Measurements from ENCODE around the gene MFAP5.
"Not testable (repeated sequence)": the region's sequence is repeated elsewhere in the genome, so short reads cannot be mapped to it uniquely, and the experiment has no call there.

Gene MFAP5

DNA sequence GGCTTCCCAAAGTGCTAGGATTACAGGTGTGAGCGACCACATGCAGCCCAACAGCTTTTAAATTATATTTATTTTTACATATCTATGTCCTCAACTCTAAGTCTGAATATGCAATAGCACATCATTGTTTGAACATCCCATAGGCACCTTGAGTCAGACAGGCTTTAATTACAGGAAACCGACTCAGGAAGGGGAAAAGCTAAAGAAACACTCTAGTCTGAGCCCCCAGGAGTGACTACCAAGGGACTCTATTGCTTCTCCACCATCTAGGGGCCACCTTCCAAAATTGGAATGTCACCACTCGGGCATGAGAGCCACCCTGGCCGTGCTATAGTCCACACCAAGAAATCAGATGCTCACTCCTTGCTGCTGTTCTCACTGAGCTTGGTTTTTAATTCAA lies 14.0 kb upstream of the MFAP5 start:
- FAIRE-seq, result no peak
- no peak for DNase-seq (ENCODE audit: insufficient read length, low spot score)

DNA sequence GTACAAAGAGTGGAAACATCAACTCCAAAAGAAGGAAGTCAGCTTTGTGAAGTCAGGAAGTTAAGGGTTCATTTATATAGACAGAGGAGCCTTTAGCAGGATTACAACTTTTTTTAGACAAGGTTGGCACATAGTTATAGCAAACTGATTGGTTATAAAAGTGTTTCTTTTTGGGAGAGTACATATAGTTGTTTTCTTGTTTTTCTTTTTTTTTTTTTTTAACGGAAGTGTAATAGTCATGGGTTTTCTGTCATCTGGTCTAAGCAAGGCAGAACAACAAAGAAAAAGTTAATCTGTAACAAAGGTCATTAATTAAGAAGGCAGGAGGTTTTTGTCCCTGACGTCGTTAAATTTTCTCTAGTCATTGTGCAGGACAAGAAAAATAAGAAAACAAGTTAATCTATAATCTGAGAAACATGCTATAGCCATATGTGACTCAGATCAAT lies 13.0 kb upstream of the MFAP5 start:
- FAIRE-seq (no peak), DNase-seq (ENCODE audit: insufficient read length, low spot score) (no peak)

DNA sequence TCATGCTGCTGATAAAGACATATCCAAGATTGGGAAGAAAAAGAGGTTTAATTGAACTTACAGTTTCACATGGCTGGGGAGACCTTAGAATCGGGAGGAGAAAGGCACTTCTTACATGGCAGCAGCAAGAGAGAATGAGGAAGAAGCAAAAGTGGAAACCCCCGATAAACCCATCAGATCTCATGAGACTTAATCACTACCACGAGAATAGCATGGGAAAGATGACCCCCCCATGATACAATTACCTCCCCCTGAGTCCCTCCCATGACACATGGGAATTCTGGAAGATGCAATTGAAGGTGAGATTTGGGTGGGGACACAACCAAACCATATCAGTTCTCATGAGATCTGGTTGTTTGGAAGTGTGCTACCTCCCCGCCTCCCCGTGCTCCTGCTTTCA lies 9.8 kb upstream of the MFAP5 start:
- no peak for FAIRE-seq

DNA sequence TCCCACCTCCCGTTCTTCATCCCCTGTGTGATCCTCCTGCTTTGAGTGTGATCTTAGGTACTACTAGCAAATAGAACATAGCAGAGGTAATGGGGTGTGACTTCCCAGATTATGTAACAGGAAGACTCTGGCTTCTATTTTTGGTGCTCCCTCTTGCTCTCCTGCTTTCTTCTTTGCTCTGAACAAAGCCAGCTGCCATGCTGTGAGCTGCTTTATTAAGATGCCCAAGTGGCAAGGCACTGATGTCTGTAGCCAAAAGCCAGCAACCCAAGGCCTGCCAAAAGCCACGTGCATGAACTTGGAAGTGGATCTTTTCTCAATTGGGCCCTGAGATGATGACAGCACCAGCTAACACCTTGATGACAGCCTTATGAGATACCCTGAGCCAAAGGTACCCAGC lies 5.8 kb upstream of the MFAP5 start:
- FAIRE-seq (no peak), DNase-seq (ENCODE audit: insufficient read length, low spot score) (no peak)

More for the DNA sequence above, 9.8 kb upstream of the MFAP5 start:
- no peak for DNase-seq (ENCODE audit: insufficient read length, low spot score)

DNA sequence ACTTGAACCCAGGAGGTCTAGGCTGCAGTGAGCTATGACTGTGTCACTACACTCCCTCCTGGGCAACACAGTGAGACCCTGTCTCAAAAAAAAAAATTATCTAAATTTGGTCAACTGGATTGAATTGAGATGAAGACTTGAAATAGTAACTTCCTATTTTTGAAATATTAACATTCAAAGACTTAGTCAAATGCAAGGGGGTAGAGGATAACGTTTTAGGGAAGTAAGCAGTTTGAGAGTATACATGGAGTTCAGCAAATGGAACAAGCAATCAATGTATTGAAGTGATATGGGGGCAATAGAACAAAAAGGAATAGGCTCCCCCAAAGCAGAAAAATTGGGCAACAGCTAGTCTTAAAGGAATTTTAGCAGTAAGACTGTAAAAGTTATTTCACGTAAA lies 4.6 kb upstream of the MFAP5 start:
- FAIRE-seq (no peak), DNase-seq (ENCODE audit: insufficient read length, low spot score) (no peak)

DNA sequence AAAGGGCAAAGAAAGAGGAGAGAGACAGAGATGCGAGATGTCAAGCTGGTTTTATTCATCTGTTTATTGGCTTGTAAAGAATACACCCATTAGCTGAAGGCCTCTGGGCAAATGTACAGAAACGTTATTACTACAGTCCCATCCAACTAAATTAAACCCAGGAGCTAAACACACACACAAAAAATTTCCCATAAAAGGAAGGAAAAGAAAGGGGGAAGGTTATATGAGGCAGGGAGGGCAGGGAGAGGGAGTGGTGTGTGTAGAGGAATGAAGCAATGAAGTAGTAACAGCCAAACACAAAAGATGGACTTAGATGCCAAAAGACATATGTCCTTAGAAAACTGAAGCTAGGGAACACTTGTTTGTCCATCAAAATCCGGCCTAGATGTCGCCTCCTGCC lies 3.1 kb upstream of the MFAP5 start:
- FAIRE-seq, result no peak

DNA sequence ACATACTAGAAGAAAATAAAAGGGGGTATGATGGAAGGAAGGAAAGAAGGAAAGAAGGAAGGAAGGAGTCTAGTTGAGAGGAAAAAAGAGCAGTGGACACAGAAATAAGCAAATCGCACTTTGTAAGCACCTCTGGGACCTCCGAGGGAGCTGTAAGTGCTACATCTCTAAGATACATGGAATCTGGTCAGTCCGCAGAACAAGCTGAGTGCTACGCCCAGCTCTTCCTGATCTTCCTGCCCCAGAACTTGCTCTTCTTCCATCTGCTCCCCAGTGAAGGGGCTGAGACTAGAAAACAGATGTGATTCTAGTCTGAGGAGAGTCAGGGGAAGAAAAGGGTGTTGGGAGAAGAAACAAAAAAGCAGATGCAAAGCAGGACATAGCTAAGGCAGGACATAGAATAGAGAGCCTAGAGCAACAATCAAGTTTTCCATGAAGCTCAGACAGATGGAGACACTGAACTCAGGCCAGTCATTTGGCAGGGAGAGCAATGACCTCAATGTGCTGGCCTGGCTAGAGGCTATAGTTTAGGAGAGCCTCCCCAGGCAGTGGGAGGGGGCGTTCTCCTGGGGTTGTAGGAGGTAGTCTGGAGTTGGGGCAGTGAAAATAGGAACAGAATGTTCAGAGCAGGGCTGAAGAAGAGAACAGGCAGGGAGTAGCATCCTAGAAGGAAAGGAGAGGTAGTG lies 1.7 kb upstream of the MFAP5 start:
- no peak for FAIRE-seq

More for the DNA sequence above, 3.1 kb upstream of the MFAP5 start:
- no peak for DNase-seq (ENCODE audit: insufficient read length, low spot score)

DNA sequence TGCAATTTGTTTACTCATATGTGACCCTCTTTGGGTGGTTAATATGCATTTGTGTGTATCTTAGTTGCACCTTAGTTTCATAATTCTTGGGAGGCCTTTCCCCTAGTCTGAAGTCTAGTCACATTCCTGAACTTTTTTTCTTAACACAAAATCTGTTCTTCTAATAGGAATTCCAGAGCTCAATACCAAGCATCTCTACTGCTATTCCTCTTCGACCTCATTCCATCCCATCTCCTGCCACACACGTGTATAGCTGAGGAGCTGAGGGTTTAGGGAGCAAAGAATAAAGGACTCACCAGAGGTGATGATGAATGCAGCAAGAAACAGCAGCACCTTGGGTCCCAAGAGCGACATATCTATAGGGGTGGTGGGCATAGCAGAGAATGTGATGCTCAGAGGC lies 875 bp downstream of the MFAP5 start:
- no peak for FAIRE-seq
- no peak for DNase-seq (ENCODE audit: insufficient read length, low spot score)

More for the DNA sequence above, 1.7 kb upstream of the MFAP5 start:
- DNase-seq (ENCODE audit: insufficient read length, low spot score), result no peak

DNA sequence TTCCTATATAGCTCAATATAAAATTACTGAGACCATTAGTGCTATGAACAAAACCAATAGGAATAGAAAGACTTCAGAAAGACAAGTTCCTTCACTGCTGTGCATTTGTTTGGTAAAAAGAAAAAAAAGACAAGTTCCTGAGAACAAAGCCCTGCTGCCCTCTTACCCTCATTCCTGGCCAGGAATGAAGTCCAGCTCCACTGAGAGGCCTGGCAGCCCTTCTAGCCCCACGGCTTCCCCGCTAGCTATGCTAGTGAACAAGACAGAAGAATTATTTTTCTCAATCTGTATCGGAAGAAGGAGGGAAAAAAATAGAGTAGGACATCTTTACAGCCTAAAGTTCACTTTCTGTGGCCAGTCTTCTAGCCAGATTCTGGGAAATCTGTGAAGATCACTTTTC lies 1.6 kb downstream of the MFAP5 start:
- DNase-seq (ENCODE audit: insufficient read length, low spot score), result no peak

DNA sequence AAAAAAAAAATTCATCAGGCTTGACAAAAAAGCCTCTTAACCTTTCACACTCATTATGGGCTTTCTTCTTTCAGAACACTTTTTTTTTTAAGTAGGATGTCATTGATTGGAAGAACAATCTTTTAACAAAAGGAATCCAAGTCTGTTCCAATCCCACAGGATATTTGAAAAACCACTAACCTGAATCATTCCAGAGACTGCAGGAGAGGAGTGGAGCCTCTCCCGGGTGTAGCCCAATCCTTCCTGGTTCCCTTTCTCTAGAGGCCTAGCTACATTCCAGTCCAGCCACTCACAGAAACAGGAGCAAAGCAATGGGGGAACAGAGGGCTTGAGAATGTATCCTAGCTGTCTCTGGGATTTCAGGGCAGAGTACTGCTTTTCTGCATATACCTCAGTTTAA lies 4.3 kb downstream of the MFAP5 start:
- no peak for FAIRE-seq
- DNase-seq (ENCODE audit: insufficient read length, low spot score), result peak; percentile 12

More for the DNA sequence above, 1.6 kb downstream of the MFAP5 start:
- no peak for FAIRE-seq

DNA sequence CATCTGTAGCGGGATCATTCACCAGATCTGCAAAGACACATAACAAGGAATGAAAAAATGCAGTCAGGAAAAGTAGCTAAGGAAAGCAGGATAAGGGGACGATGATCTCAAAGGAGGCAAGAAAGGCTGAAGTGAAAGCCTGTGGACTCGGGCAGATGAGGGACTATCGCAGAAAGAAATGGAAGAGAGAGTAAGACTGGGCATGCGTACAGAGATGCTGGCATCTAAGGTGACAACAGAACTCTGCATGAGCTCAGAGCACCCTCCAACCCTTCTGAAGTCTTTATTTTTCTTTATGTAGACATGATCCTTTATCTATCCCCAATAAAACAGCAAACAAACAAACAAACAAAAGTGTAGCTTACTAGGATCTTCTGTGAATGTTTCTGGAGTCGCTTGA lies 7.2 kb downstream of the MFAP5 start:
- FAIRE-seq (no peak), DNase-seq (ENCODE audit: insufficient read length, low spot score) (no peak)

DNA sequence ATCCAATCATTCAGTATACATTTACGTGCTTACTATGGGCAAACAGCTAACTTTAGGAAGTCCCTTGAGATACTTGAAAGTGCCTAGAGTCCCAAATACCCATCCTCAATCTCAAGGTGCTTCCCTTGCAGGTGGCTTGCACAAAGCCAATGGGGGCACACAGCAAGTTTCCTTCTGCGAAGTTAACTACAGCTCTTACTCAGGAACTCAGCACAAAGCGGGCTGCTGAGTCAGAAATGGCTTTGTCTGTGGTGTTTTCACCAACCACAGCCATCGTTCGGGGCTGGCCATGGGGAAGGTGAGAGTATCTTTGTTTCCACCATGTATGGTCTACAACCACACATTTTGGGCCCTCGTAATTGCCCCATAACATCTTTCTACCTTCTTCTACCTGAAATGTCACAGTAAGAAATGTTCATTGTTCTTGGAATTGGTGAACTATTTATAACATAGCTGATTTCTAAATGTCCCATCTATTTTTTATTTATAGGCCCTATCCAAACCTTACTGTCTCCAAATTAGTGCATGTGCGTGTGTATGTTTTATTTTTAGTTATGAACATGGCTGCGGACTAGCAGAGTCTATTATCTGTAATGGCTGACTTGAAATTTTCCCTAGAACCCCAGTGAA lies 13.9 kb downstream of the MFAP5 start:
- no peak for FAIRE-seq
- DNase-seq (ENCODE audit: insufficient read length, low spot score), result no peak

DNA sequence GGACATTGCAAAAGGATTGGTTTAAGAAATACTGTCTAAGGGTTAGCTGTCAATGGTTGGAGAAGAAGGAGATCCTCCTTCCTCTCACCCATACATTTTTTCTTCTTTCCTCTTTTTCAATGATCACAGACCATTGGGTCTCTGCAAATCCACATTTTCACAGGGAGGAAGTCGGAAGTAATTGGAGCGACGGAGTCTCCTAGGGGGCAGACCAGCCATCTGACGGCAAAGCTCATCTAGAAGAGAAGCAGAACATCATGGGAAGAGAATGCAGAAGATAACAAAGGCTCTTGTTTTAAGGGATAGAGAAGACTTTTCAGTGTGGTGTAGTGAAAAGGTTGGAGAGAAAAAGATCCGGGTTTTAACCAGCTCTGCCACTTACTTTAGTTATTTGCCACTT lies 14.7 kb downstream of the MFAP5 start:
- DNase-seq (ENCODE audit: insufficient read length, low spot score), result no peak
- no peak for FAIRE-seq

DNA sequence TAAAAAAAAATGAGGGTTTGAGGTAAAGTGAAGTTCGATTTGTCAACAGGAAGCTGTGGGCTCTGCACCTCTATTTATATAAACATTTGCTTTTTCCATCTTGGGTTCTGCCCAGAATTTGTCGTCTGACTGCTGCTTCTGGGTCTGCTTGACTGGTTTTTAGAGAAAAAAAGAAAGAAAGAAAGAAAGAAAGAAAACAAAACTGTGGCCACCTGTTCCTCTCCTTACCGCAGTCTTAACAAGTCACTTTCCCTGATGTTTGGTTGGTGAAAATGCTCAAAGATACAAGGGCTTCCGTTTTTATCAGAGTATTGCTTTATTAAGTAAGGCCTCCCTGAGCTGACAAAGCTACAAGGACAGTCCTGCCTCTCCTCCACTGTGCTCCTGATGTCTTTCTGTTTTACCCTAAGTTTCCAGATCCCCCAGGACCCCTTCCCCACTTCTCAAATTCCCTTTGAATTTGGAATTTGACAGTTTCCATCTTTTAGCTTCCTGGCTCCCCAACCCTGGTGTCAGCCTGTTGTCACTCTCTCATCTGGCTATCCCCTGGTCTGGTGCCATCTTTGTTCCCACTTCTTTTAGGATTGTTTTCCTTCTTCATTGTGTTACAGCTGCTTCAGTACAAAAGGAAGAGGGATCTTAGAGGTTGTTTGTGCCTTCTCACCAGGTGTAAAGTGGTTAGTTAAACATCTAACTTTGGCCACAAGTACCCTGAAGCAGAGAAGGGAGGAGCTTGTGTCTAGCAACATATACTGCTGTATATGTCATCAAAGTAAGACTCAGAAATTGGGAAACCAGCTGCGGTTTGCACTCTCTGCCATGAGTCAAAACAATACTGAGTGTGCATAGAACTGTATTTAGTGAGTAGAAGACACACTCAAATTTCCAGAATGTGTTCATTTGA lies 18.0 kb downstream of the MFAP5 start:
- no peak for FAIRE-seq

DNA sequence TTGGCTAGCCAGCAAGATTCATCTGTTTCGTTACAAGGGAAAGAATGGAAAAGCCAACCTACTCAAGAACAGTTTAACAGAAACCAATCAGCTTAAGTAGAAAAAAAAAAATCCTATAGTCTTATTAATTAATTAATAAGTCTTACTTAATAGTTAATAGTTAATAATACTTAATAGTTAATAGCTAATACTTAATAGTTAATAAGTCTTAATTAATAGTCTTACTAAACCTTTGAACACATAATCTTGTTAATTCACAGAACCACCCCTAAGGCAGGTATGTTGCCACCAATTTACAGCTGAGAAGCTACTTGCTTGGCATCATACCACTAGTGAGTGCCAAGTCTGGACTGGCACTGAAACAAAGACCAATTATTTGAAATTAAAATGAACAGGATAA lies 19.9 kb downstream of the MFAP5 start:
- FAIRE-seq (no peak), DNase-seq (ENCODE audit: insufficient read length, low spot score) (no peak)

More for the DNA sequence above, 18.0 kb downstream of the MFAP5 start:
- DNase-seq (ENCODE audit: insufficient read length, low spot score), result no peak

DNA sequence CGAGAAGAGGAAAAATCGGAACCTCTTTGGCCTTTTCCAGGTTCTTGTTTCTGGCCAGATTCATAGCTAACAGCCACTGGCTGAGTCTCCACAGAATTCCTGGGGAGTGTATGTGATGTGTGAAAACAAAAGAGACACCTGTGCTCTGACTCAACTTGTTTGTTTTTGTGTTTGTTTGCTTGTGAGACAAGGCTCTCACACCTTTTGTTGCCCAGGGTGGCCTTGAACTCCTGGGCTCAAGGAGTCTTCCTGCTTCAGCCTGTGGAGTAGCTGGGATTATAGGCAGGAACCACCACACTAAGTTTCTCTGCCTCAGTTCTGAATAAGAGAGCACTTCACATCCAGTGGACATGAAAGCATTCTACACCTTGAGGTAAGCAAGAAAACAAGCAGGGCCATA lies 22.7 kb downstream of the MFAP5 start:
- FAIRE-seq (no peak), DNase-seq (ENCODE audit: insufficient read length, low spot score) (no peak)

DNA sequence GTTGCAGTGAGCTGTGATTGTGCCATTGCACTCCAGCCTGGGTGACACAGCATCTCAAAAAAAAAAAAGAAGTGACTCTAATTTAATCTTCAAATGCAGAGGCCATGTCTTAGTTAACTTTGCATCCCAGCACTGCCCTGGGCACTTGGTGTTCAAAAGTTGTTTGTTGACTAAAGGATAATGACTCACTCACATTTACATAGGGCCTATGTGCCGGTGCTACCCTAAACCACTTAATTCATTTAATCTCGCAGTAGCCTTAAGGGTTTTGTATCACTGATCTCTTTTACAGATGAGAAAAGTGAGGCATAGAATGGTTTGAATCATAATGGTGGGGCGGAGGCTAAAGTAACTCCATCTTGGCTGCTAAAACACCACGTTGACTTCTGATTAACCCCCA lies 23.7 kb downstream of the MFAP5 start:
- FAIRE-seq (no peak), DNase-seq (ENCODE audit: insufficient read length, low spot score) (no peak)

DNA sequence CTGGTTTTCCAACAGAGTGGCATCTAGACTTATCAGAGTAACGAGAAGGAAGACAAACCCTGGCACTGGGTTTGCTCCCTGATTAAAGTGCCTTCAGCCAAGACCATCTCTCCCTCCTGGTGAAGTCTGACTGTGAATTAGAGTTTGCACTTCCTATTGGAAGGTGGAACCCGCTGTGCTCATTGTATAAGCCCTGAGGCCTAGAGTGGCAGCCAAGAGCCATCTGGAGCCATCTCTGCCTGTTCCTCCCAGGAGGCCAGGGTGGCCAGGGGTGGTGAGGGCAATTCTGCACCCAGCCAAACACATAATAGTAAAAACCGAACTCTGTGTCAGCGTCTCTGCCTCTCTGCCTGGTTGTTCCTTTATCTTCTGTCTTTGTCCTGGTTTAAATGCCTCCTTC lies 25.0 kb downstream of the MFAP5 start:
- DNase-seq (ENCODE audit: insufficient read length, low spot score), result no peak
- no peak for FAIRE-seq

DNA sequence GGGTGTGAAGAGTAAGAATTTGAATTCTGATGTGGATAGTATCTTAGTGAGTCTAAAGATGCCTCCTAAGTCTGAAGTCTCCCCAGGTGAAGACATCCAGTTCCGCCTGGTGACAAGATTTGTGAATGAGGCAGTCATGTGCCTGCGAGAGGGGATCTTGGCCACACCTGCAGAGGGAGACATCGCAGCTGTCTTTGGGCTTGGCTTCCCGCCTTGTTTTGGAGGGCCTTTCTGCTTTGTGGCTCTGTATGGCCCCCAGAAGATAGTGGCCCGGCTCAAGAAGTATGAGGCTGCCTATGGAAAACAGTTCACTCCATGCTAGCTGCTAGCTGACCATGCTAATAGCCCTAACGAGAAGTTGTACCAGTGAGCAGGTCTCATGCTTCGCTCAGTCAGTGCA lies 25.4 kb downstream of the MFAP5 start:
- FAIRE-seq (no peak), DNase-seq (ENCODE audit: insufficient read length, low spot score) (no peak)

DNA sequence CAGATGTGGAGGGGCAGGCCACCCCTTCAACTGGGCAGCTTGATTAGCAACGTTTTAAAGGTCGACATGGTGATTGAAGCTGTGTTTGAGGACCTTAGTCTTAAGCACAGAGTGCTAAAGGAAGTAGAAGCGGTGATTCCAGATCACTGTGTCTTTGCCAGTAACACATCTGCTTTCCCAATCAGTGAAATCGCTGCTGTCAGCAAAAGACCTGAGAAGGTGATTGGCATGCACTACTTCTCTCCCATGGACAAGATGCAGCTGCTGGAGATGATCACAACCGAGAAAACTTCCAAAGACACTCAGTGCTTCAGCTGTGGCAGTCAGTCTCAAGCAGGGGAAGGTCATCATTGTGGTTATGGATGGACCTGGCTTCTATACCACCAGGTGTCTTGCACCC lies 26.0 kb downstream of the MFAP5 start:
- no peak for DNase-seq (ENCODE audit: insufficient read length, low spot score)
- FAIRE-seq, result no peak

DNA sequence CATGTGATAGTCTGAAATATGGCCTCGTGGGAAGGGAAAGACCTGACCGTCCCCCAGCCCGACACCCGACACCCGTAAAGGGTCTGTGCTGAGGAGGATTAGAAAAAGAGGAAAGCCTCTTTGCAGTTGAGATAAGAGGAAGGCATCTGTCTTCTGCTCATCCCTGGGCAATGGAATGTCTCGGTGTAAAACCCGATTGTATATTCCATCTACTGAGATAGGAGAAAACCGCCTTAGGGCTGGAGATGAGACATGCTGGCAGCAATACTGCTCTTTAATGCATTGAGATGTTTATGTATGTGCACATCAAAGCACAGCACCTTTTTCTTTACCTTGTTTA lies 26.6 kb downstream of the MFAP5 start:
- not testable (repeated sequence) for FAIRE-seq; DNase-seq (ENCODE audit: insufficient read length, low spot score)

Measured in HTR-8/SVneo (cell line).